ENCODE measurements around the gene MYEF2. TPM values are rescaled to one million over a fixed set of nuclear protein-coding genes. Genes with fewer than 3 reads are reported as not detected.

The MYEF2 gene
- total RNA-seq, 1 donor from 2014 or later, result 13.6 TPM

GRCh38 chr15:48090115-48090514 lies 88.0 kb downstream of the MYEF2 start:
- no peak for TF ChIP-seq CTCF (IDR thresholded peaks at IDR 0.05)
- Histone ChIP-seq H3K9me3 (no peaks in the 10 kb centered on the region), H3K36me3 (no peaks in the 10 kb centered on the region), H3K27ac (no peak overlapping the region), H3K27me3 (no peaks in the 10 kb centered on the region), H3K4me1 (peaks cover 0 to 3% of the 10 kb centered on the region in 2 donors), H3K4me3 (no peak overlapping the region)
- DNase-seq (ENCODE audit: low spot score in 2 of 2), result no peak
- intact Hi-C loops (cut with DNase I), result no loop called here

DNA sequence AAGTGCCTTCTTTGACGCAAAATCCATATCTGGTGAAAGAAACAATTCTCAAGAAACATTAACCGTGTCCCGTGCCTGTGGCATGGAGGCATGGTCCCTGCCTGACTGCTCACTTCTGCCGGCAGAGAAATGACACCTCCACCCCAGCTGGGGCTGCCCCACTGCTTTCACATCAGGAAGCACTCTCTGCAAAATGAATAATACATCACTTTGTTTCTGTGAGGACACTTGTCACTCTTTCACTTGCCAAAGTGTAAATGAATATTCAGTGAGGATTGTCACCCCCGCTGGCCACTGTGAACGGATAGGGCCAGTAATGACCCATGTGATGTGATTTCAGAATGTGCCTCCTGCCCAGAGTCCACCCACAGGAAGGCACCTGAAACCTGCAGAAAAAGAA lies 88.4 kb downstream of the MYEF2 start:
- Histone ChIP-seq H3K4me3 (no peak overlapping the region), H3K36me3 (no peaks in the 10 kb centered on the region), H3K27me3 (no peaks in the 10 kb centered on the region), H3K27ac (no peak overlapping the region), H3K9me3 (no peaks in the 10 kb centered on the region), H3K4me1 (peaks cover 0 to 5% of the 10 kb centered on the region in 2 donors)
- DNase-seq (ENCODE audit: low spot score in 2 of 2), result no peak
- no peak for TF ChIP-seq CTCF (IDR thresholded peaks at IDR 0.05)
- intact Hi-C loops (cut with DNase I), result loop anchor here (10.0 kb wide), 1 partner anchor 65 kb away; no protein-coding TSS in a partner anchor

- intact Hi-C loops (cut with DNase I), result loop anchor here (10.0 kb wide), 1 partner anchor 63 kb away; no protein-coding TSS in a partner anchor
- Histone ChIP-seq H3K27me3 (no peaks in the 10 kb centered on the region), H3K36me3 (no peaks in the 10 kb centered on the region), H3K9me3 (no peaks in the 10 kb centered on the region), H3K4me1 (peaks cover 0 to 7% of the 10 kb centered on the region in 2 donors), H3K4me3 (no peak overlapping the region), H3K27ac (no peak overlapping the region)
- TF ChIP-seq CTCF (IDR thresholded peaks at IDR 0.05), result no peak
- no peak for DNase-seq (ENCODE audit: low spot score in 2 of 2)
These were observed 90.3 kb downstream of the MYEF2 start for GRCh38 chr15:48087844-48088243.

GRCh38 chr15:48086576-48086975 lies 91.5 kb downstream of the MYEF2 start:
- H3K9me3 ChIP-seq, result no peaks in the 10 kb centered on the region
- no peaks in the 10 kb centered on the region for H3K27me3 ChIP-seq
- peak overlapping the region in 1 of 2 donors; percentile 27 for H3K4me3 ChIP-seq
- no peaks in the 10 kb centered on the region for H3K36me3 ChIP-seq
- DNase-seq (ENCODE audit: low spot score in 2 of 2), result no peak
- peaks cover 0 to 7% of the 10 kb centered on the region in 2 donors for H3K4me1 ChIP-seq
- intact Hi-C loops (cut with DNase I), result loop anchor here (10.0 kb wide), 1 partner anchor 62 kb away; no protein-coding TSS in a partner anchor
- TF ChIP-seq CTCF (IDR thresholded peaks at IDR 0.05), result no peak
- H3K27ac ChIP-seq, result no peak overlapping the region

DNA sequence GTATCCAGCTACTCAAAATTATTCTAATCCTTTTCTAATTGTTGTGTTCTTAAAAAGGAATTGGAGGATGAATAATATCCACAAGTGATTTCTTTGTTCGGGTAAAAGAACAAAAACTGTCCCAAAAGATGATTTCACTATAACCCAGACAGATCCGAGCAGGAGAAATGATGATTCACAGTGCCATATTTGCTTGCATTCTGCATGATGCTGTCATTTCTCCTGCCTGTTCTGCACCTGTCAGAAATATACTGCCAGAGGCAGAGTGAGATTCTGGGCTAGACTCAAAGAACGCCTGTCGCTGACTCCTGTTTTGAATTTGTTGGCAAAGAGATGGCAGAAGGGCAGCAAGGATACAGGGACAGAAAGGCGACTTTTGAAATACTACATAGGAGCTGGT lies 92.0 kb downstream of the MYEF2 start:
- no peaks in the 10 kb centered on the region for H3K9me3 ChIP-seq
- no peaks in the 10 kb centered on the region for H3K36me3 ChIP-seq
- H3K4me1 ChIP-seq, result peaks cover 0 to 7% of the 10 kb centered on the region in 2 donors
- peak overlapping the region in 1 of 2 donors; percentile 27 for H3K4me3 ChIP-seq
- intact Hi-C loops (cut with DNase I), result loop anchor here (10.0 kb wide), 1 partner anchor 61 kb away; no protein-coding TSS in a partner anchor
- DNase-seq (ENCODE audit: low spot score in 2 of 2), result no peak
- no peaks in the 10 kb centered on the region for H3K27me3 ChIP-seq
- H3K27ac ChIP-seq, result no peak overlapping the region
- TF ChIP-seq CTCF (IDR thresholded peaks at IDR 0.05), result no peak

- Histone ChIP-seq H3K4me1 (peaks cover 0 to 7% of the 10 kb centered on the region in 2 donors), H3K9me3 (no peaks in the 10 kb centered on the region), H3K4me3 (no peak overlapping the region), H3K27me3 (no peaks in the 10 kb centered on the region), H3K36me3 (no peaks in the 10 kb centered on the region), H3K27ac (no peak overlapping the region)
- no peak for TF ChIP-seq CTCF (IDR thresholded peaks at IDR 0.05)
- no peak for DNase-seq (ENCODE audit: low spot score in 2 of 2)
- intact Hi-C loops (cut with DNase I), result loop anchor here (10.0 kb wide), 1 partner anchor 61 kb away; no protein-coding TSS in a partner anchor
These were observed 92.5 kb downstream of the MYEF2 start for GRCh38 chr15:48085591-48085930.

Measured in ascending aorta (tissue), 2 donors.